Measurements from ENCODE around the gene CDKAL1.

The CDKAL1 gene

DNA sequence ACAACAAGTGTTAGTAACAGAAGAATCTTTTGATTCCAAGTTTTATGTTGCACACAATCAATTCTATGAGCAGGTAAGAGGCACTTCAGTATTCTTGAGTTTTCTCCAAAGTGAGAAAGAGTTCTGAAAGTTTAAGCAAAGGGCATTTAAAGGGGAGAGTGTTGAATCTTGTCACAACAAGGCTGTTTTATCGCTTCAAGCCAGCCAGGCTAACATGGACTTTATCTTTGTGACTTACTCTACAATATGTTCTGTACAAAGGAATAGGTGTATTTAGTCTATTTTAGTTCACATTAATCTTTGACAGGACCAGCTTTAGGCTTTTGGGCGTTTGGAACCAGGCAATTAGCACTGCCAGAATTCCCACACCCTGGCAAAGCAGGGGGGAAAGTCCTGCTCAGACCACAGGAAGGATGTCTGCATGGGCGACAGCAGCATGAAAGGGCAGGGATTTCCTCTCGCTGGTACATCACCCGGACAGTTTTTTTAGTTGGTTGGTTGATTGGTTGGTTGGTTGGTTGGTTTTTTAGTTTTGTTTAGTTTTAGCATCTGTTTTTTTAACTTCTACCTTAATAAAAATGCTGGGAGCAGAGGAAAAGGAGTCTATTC lies 663.9 kb downstream of the CDKAL1 start:
- DNase-seq, result no peak

- DNase-seq, result no peak
Observed at GRCh38 chr6:21199262-21199661, 665.0 kb downstream of the CDKAL1 start.

- DNase-seq, result no peak
Observed at GRCh38 chr6:21200134-21200870, 666.0 kb downstream of the CDKAL1 start.

DNA sequence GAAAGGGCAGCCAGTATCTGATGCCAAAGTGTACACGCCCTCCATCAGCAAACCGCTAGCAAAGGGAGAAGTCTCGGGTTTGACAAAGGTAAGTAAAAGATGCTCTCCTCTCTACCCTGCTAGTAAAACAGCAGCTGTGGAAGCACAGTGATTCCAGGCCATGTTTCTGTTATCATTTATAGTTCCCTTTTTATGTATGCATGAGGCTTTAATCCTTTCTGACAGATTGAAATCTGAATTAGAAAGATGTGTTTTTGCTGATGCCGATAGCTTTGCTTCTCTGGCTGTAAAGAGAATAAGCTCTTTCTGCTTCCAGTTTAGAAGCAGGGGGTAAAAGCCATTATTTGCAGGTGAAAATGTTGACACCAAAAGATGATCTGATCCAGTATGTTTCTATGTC lies 666.9 kb downstream of the CDKAL1 start:
- DNase-seq, result no peak

- no peak for DNase-seq
Observed at GRCh38 chr6:21201637-21202350, 667.5 kb downstream of the CDKAL1 start.

DNA sequence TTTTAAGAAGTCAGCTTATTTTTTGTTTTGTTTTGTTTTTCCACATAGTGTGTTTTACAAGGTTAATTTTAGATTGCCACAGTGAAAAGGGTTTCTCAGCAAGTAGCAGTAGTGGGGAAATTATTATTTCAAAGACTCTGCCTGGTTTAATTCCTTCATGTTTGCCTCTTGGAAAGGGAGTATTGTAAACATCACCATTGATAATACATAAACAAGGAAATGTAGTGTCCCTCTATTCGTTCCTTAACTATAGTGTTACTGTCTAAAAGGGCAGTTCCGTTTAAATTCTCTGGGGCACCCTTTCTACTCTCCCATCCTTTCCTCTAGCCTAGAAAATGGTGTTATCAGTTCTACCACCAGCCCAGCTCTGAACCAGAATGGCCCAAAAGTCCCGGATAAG lies 668.3 kb downstream of the CDKAL1 start:
- no peak for DNase-seq

DNA sequence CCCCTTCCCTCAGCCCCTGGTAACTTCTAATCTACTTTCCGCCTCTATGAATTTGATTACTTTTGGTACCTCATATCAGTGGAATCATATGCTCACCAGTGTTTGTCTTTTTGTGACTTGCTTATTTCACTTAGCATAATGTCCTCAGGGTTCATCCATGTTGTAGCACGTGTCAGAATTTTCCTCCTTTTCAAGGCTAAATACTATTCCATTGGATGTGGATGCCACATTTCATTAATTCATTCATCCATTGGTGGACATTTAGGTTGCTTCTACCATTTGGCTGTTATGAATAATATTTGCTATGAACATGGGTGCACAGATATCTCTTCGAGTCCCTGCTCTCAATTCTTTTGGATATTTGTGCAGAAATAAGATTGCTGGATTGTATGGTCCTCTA lies 670.7 kb downstream of the CDKAL1 start:
- DNase-seq, result no peak

DNA sequence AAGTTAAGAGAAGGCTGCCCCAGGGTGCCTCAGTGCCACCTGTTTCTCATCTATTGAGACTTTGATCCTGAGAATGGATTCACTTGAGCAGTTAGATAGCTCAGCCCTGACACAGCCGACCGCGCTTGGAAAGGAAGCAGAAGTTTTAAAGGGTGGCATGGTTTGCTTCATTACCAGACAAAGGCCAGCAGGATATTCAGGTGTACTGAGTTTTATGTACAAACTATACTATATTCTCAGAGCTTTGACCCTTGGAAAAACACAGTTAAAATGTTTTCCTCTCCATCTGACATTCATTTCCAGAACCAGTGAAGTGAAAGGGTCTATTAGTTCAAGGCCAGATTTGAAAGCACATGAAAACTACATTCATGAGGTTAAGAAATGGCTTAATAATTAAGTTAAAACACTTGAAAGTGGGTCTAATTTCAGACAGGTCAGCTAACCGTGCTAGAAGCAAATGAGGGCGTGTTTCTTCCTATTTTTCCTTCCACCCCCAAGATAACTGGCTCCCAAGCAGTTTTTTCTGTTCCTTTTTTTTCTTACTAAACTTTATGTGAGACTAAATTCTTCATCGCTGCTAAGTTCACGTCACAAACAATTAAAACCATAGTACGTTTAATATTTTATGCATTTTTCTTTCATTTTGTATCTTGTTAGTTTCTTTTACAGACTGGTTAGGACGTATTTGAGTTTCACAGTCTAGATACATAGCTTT lies 674.0 kb downstream of the CDKAL1 start:
- DNase-seq, result no peak

DNA sequence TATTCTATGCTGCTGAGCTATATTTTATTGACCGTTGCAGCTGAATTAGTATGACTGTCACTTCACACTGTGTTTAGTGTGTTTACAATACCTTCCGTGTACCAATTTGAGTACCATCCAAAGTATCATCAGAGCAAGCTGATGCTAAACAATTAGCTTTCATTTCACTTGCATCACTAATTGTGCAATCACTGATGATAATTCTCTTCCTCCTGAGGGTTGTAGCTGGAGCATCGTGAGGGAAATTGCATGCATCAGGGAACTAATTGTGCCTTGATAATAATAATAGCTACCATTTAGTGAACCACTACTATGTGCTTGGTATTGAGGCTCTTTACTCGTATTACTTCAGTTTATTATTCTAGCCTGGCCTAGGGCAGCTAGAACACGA lies 674.5 kb downstream of the CDKAL1 start:
- DNase-seq, result no peak

DNA sequence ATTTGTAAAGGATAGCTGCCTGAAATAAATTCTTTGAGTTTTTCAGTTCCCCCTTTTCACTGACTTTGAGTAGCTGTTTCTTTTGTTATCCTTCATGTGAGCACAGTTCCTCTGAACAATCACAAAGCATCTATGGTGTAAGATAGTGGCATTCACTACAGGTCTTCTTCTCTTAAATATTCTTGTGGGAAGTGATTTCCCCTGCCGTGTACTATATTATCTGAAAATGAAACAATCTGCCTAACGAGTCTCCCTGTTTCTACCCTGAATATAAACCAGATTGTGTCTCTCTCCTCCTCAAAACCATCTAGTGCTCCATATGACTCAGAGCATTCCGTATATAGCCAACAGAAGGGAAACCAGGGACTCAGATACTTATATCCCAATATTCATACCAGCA lies 679.2 kb downstream of the CDKAL1 start:
- no peak for DNase-seq

DNA sequence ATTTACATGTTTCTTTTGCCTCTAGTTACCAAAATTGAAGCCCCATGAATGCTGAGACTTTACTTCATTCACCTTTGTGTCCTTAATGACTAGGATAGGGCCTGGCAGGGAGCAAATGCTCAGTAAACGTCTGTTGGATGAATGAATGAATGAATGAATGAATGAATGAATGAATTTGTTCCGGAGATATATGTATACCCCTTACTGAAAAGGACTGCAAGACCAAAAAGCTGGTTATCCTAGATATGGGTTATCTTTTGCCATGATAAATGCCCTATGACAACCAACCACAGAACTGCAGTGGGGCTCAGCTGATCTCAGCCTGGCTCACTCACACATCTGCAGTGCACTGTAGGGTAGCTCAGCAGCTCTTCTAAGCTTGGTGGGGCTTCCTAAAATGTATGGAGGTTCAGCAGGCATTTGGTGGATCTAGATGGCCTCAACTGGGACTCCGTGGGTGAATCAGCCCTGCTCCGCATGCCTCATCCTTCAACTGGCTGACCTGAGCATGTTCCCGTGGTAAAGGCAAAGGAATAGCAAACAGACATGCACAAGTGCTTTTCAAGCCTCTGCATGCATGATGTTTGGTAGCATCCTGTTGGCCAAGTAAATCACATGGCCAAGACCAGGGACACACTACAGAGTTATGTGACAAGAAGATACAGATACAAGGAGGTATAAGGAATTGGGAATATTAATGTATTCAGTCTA lies 680.6 kb downstream of the CDKAL1 start:
- DNase-seq, result no peak

- no peak for DNase-seq
Observed at GRCh38 chr6:21219241-21219640, 685.0 kb downstream of the CDKAL1 start.

GRCh38 chr6:21219856-21220255 lies 685.6 kb downstream of the CDKAL1 start:
- DNase-seq, result no peak

DNA sequence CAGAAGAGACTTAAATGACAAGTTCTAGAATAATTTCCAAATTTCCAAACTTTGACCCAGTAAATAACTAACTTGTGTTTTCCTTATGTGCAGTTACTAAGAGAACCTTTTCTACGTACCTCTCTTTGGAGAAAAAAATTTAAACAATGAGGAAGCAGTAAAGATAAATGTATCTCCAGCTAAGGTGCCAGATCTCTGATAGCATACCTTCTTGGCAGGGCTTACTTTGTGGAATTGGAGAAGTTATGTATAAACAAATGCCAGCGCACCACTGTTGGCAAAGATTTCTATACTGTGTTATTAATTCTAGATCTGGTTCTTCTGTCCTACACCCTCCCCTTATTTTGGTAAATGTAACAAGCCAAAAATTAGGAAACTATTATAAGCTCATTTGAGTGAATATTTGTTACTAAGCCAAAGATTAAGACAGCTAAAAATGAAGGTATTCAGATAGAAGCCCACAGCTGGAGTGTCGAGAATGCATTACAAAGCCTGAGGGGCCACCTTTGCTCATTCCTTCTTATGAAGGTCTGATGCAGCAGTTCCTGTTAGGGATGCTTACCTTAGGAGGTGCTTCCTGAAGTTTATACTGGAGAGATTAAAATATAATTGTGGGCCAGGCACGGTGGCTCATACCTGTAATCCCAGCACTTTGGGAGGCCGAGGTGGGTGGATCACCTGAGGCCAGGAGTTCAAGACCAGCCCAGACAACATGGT lies 686.2 kb downstream of the CDKAL1 start:
- DNase-seq, result no peak

DNA sequence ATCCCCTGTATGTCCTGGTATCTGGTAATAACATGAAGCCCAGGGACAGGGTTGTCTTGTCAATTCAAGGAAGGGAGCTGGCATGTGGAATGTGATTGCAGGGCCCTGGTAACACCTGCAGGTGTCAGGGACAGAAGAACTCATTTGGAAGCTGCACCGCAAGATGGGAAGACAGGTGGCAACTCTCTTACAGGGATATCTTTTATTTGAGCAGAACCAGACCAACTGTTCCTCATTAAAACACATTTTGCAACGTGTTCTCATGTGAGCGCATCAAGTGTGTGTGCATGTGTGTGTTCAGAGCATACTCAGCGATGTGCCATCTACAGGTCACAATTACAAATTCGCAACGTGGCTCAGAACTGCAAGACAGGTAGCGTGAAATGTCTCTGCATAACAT lies 688.4 kb downstream of the CDKAL1 start:
- DNase-seq, result no peak

DNA sequence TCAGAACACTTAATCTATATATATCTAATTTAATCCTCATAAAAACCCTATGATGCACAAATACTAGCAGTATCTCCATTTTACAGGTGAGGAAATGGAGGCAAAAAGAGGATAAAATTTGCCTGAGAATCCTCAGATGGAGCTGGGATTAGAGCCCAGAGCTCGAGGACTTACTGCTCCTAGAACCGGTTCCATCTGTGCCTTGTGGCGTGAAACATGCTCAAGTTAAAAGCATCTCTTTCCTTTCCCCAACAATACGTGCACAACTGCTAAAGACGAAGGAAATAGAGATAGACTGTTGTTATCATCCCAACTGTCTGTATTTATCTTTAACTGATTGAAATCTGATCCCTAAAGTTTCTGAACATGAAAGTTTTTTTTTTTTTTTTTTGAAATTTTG lies 691.7 kb downstream of the CDKAL1 start:
- no peak for DNase-seq

DNA sequence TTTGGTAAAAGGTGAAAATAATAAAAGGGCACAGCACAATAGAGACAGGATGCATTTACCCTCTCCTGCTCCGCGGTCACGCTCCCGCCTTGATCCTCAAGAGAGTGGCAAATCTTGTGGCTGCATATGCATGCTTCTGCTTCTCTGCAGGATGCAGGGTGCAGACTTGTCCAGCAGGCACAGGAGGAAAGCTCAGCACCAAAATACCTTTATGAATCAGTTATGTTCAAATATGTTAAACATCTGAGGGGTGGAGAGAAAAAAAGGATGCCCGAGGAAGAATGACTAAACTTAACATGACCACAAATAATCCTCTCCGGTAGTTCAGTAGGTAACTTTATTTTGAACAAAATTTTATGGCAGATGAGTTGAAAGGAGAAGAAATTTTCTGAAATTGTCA lies 693.2 kb downstream of the CDKAL1 start:
- DNase-seq, result no peak

GRCh38 chr6:21228411-21228810 lies 694.2 kb downstream of the CDKAL1 start:
- DNase-seq, result no peak

GRCh38 chr6:21228876-21229460 lies 694.7 kb downstream of the CDKAL1 start:
- DNase-seq, result no peak

GRCh38 chr6:21230536-21230935 lies 696.3 kb downstream of the CDKAL1 start:
- no peak for DNase-seq

DNA sequence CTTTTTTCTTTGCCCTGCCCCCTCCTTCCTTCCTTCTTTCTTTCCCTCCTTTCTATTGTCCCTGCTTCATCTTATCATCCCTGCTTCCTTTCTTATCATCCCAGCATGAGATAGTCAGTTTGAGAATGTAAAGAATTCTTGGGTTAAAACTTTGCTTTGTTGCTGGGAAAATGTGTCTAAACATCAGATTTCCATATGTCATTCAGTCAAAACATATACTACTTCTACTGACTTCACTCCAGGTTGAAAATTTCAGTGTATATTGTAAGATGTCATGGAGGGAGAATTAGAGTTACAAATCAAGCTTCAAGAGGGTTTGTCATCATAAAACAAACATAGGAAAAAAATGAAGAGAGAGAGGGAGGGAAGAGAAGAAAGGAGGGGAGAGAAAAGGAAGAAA lies 700.9 kb downstream of the CDKAL1 start:
- DNase-seq, result no peak

DNA sequence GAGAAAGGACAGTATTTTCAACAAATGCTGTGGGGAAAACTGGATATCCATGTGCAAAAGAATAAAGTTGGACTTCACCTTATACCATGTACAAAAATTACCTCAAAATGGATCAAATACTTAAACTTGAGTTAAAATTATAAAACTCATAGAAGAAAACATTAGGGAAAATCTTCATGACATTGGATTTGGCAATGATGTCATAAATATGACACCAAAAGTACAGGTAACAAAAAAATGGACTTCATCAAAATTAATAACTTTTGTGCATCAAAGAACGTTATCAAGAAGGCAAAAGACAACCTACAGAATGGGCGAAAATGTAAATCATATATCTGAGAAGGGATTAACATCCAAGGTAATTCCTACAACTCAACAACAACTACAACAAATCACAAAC lies 704.0 kb downstream of the CDKAL1 start:
- no peak for DNase-seq
